ENCODE data around the gene RANBP3.

The RANBP3 gene

GRCh38 chr19:5951338-5951861 is 26.5 kb downstream of the RANBP3 start:
- DNase-seq (ENCODE audit: low spot score) (no peak), FAIRE-seq (no peak)

- DNase-seq (ENCODE audit: low spot score) (no peak), FAIRE-seq (no peak)
Observed at GRCh38 chr19:5950741-5951140, 27.2 kb downstream of the RANBP3 start.

GRCh38 chr19:5949792-5950305 is 28.1 kb downstream of the RANBP3 start:
- no peak for FAIRE-seq
- DNase-seq (ENCODE audit: low spot score), result no peak

- DNase-seq (ENCODE audit: low spot score) (no peak), FAIRE-seq (no peak)
Observed at GRCh38 chr19:5948752-5949564, 29.0 kb downstream of the RANBP3 start.

GRCh38 chr19:5947435-5947834 is 30.5 kb downstream of the RANBP3 start:
- DNase-seq (ENCODE audit: low spot score), result no peak
- no peak for FAIRE-seq

- FAIRE-seq (no peak), DNase-seq (ENCODE audit: low spot score) (no peak)
Observed at GRCh38 chr19:5943623-5944022, 34.3 kb downstream of the RANBP3 start.

GRCh38 chr19:5943045-5943444 is 34.9 kb downstream of the RANBP3 start:
- FAIRE-seq (no peak), DNase-seq (ENCODE audit: low spot score) (no peak)

- no peak for DNase-seq (ENCODE audit: low spot score)
- FAIRE-seq, result no peak
Observed at GRCh38 chr19:5941673-5942072, 36.3 kb downstream of the RANBP3 start.

- DNase-seq (ENCODE audit: low spot score) (no peak), FAIRE-seq (no peak)
Observed at GRCh38 chr19:5940260-5941208, 37.4 kb downstream of the RANBP3 start.

- FAIRE-seq, result no peak
- DNase-seq (ENCODE audit: low spot score), result no peak
Observed at GRCh38 chr19:5937550-5937949, 40.4 kb downstream of the RANBP3 start.

- DNase-seq (ENCODE audit: low spot score) (no peak), FAIRE-seq (no peak)
Observed at GRCh38 chr19:5936292-5936592, 41.7 kb downstream of the RANBP3 start.

GRCh38 chr19:5935473-5936291 is 42.3 kb downstream of the RANBP3 start:
- no peak for FAIRE-seq
- DNase-seq (ENCODE audit: low spot score), result no peak

GRCh38 chr19:5934774-5935472 is 43.0 kb downstream of the RANBP3 start:
- FAIRE-seq (no peak), DNase-seq (ENCODE audit: low spot score) (no peak)

GRCh38 chr19:5934069-5934401 is 43.9 kb downstream of the RANBP3 start:
- DNase-seq (ENCODE audit: low spot score) (no peak), FAIRE-seq (no peak)

GRCh38 chr19:5933391-5934068 is 44.4 kb downstream of the RANBP3 start:
- no peak for FAIRE-seq
- DNase-seq (ENCODE audit: low spot score), result no peak

GRCh38 chr19:5932609-5933262 is 45.2 kb downstream of the RANBP3 start:
- FAIRE-seq (no peak), DNase-seq (ENCODE audit: low spot score) (no peak)

- DNase-seq (ENCODE audit: low spot score) (no peak), FAIRE-seq (no peak)
Observed at GRCh38 chr19:5932146-5932545, 45.8 kb downstream of the RANBP3 start.

GRCh38 chr19:5931251-5931650 is 46.7 kb downstream of the RANBP3 start:
- DNase-seq (ENCODE audit: low spot score) (no peak), FAIRE-seq (no peak)

GRCh38 chr19:5929625-5930024 is 48.3 kb downstream of the RANBP3 start:
- FAIRE-seq (no peak), DNase-seq (ENCODE audit: low spot score) (no peak)

GRCh38 chr19:5929179-5929578 is 48.8 kb downstream of the RANBP3 start:
- FAIRE-seq, result no peak
- no peak for DNase-seq (ENCODE audit: low spot score)

All from urothelium cell line (cell line).